ENCODE measurements around the gene USP30.

Gene USP30

DNA sequence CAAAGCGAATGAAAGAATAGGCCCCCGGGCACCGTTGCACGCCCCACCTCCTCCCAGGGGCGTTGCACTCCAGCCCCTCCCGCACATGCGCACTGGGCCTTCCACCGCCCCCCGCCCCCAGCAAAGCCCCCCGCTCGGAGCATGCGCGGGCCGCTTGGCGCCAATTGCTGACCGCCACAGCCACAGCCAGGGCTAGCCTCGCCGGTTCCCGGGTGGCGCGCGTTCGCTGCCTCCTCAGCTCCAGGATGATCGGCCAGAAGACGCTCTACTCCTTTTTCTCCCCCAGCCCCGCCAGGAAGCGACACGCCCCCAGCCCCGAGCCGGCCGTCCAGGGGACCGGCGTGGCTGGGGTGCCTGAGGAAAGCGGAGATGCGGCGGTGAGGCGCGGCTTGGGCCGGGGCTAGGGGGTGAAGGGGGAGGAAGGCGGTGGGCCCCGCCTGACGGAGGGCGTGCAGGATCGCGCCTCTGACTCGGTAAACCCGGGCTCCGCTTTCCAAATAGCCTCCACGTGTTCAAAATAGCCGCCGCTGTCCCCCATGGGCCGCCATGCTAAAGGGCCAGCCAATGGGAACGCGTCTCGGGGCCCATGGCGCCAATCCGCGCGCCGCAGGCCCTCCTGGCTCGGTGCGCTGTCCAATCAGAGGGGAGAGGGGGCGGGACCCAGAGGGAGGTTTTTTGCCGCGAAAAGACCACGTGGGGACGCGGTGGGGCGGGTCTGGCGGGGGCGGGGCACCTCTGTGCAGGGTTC, 45.2 kb downstream of the USP30 start, which contains the start of gene UNG:
Gene UNG (plus strand): TSS at position 163 of the 748 bp plus-strand sequence. CDS start 83 bp downstream, at position 246.
- DNase-seq (ENCODE audit: low read depth), result peak; percentile 96

DNA sequence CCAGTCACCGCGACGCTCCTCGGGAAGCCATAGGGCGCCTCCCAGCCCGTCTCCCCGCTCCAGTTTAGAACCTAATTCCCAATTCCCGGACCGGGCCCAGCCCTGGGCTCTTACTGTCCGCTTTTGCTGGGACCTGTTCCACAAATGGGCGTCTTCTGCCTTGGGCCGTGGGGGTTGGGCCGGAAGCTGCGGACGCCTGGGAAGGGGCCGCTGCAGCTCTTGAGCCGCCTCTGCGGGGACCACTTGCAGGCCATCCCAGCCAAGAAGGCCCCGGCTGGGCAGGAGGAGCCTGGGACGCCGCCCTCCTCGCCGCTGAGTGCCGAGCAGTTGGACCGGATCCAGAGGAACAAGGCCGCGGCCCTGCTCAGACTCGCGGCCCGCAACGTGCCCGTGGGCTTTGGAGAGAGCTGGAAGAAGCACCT, 45.8 kb downstream of the USP30 start:
- peak; percentile 12 for DNase-seq (ENCODE audit: low read depth)

DNA sequence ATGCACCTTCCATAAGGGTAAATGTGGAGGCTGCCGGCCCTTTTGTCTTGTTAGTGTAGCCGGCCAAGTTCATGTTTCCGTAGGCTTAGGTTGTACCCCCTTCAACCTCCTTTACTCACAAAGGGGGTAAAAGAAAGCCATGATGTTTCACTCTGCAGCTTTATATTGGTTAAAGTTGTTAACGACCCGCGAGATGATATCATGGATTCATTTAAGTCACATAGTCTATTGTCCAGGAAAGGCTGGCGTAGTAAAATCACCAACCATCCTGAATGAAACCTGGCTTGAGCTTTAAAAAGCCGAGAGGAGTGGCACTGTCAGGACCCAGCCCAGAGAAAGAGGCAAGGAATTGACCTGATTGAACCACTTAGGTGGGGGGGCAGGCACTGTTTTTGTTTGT, 46.3 kb downstream of the USP30 start:
- DNase-seq (ENCODE audit: low read depth), result no peak

DNA sequence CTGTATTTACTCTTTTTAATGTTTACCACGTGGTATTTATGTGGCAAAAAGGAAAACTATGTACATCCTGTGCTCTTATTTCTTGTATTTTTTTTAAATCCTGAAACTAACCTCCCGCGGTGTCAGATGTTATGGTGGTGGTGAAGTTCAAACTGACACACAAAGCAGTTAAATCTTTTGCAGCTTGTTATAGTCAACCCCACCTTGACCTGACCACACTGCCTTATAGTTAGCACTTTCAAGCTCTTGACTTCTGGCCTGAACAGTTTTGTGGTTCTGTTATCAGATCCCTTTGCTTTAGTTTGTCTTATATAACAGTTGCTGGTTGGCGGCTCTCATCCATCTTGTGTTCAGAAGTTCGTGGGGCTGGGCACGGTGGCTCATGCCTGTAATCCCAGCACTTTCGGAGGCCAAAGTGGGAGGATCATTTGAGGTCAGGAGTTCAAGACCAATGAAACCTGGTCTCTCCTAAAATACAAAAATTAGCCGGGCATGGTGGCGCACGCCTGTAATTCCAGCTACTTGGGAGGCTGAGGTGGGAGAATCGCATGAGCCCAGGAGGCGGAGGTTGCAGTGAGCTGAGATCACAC, 47.1 kb downstream of the USP30 start:
- DNase-seq (ENCODE audit: low read depth), result no peak

DNA sequence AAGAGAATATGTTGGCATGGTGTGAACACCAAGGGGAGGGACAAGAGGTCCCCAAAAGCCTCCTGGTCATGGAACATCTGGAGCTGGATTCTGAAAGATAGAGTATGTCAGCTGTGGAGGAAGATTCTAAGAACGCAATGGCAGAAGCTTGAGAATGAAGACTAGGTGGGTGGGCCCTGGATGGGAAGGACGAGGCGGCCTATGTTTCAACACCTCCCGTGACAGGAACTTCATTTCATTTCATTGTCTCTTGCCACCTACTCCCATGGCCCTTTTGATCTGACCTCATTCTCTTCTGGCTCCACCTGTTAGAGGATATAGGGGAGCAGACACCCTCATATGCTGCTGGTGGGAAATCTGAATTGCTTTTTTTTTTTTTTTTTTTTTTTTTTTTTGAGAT, 48.4 kb downstream of the USP30 start:
- no peak for DNase-seq (ENCODE audit: low read depth)

DNA sequence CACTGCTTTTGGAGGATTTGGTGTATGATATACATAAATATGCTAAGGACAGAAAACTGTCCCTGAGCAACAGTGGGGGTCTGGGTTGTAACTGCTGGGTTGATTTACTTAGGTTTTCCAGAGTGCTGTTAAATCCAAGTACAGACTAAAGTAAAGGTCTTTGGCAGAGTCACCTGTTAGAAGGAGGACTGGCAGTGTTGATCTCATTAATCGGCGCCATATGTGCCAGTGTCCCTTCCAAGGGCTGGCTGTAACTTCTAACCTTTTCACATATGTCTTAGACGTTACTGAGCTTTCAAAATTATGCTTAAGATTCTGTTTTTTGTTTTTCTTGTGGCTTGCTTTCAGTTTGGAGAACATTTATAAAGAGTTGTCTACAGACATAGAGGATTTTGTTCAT, 50.1 kb downstream of the USP30 start:
- no peak for DNase-seq (ENCODE audit: low read depth)

DNA sequence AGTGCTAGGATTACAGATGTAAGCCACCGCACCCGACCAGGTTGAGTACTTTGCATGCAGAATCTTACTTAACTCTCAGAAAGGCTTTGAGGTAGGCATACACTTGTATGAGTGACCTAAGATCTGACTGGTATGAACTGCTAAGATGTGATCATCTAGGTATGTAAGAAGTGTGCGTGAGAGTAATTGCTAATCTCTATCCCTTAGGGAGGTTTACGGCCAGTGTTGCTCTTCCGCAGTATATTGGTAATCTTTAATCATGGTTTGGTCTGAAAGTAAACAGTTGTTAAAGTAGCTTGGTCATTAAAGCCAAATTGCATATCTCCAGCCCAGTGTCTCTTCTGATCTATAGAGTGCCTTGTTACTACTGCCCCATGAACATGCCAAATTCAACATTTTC, 52.8 kb downstream of the USP30 start:
- DNase-seq (ENCODE audit: low read depth), result no peak

DNA sequence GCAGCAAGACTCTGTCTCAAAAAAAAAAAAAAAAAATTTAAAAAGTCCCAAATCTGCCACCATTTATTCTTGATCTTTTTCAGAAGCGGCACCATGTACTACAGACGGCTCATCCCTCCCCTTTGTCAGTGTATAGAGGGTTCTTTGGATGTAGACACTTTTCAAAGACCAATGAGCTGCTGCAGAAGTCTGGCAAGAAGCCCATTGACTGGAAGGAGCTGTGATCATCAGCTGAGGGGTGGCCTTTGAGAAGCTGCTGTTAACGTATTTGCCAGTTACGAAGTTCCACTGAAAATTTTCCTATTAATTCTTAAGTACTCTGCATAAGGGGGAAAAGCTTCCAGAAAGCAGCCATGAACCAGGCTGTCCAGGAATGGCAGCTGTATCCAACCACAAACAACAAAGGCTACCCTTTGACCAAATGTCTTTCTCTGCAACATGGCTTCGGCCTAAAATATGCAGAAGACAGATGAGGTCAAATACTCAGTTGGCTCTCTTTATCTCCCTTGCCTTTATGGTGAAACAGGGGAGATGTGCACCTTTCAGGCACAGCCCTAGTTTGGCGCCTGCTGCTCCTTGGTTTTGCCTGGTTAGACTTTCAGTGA, 57.5 kb downstream of the USP30 start:
- DNase-seq (ENCODE audit: low read depth), result no peak

DNA sequence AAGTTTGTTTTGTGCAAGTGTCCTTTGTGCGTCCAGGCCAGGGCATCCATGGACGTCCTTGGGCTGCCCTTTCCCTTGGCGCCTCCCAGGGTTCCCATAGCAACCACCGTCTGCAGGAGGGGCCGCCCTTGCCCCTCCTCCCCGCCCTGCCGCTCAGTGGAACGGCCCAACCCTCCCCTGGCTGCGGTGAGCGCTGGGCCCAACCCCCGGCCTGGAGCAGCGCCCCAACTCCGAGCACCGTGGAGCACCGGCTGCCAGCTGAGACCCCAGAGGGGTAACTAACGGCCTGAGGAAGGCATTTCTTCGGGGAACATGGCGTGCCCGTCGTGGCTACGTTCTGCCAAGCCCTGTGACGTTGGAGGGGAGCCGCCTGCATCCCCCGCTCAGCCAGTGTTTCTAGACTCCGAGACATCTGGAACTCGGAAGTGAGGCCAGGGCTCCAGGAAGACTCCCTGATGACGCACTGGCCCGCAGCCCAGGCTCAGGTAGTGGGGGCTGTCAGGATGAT, 58.7 kb downstream of the USP30 start:
- DNase-seq (ENCODE audit: low read depth), result peak; percentile 17

DNA sequence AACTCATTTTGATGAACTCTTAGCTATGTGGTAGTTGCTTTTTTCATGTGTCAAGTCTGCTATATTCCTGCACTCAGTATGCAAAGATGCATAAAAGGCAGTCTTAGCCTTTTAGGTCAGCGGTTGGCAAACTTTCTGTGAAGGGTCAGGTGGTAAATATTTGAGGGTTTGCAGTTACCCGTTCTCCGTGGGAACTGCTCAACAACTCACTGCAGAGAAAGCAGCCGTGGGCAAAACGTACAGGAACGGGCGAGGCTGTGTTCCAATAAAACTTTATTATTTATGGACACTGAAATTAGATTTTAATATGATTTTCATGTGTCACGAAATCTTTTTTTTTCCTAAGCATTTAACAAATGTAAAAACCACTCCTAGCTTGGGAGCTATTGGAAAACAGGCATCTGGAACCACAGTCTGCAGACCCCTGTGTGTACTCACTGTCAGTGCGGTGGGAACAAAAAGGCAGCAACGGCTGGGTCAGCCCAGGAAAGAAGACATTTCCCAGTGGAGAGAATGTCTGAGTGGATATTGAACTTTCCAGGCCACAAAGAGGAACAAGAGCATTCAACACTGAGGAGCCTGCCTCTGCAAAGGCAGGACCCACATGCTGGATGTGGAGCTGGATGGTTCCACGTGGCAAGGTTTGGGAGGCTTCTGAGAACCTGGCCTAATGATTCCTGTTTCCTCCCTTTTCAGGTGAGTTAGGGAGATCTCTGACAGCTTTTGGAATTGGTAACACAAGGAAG, 60.5 kb downstream of the USP30 start:
- no peak for DNase-seq (ENCODE audit: low read depth)

DNA sequence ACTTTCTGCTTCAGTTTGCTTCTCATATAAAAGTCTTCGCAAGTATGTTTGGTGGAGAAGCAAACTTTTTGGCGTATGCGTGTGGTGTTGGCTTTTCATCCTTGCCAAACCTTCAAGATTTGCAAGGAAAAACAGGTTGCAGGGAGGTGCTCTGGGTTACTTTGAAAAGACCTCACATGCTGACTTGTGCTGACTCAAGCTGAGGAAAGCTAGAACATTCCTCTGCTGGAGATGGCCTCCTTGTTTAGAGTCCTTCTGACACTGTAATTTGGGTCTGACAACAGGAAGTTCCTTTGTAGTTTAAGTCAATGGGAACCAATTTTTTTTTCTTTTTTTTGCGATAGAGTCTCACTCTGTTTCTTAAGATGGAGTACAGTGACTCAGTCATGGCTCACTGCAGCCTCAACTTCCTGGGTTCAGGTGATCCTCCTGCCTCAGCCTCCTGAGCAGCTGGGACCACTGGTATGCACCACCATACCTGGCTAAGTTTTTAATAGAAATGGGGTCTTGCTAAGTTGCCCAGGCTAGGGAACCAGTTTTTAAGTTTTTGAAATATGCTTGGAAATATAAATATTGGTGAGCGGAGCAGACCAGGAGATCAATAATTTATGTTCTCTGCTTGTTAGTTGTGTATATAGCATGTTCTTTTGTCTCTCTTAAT, 61.4 kb downstream of the USP30 start:
- DNase-seq (ENCODE audit: low read depth), result no peak

DNA sequence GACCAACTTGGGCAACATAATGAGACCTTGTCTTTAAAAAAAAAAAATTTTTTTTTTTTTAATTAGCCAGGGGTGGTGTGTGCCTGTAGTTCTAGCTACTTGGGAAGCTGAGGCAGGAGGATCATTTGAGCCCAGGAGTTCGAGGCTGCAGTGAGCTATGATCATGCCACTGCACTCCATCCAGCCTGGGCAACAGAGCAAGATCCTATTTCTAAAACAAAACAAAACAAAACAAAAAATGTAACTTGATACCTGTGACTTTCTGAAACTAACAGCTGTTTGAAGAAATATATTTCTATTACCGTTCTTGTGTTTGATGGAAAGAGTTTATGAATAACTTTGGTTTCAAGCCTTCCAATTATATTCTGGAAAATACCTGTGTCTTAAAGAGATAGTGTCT, 62.3 kb downstream of the USP30 start:
- DNase-seq (ENCODE audit: low read depth), result no peak

DNA sequence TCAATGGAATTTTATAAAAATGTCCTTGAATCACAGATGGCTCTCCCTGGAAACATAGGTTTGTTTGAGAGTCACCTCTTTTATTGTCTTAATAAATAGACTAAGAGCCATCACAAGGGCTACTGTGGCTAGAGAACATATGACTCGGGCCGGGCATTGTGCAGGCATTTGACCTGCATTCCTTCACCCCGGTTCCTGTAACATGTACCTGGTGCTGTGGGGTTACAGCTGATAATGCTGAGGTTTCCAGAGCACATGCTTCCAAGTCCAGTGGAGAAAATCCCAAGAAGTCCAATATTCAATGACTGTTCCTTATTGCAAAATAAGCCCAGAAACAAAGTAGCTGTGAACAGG, 63.0 kb downstream of the USP30 start:
- DNase-seq (ENCODE audit: low read depth), result no peak

DNA sequence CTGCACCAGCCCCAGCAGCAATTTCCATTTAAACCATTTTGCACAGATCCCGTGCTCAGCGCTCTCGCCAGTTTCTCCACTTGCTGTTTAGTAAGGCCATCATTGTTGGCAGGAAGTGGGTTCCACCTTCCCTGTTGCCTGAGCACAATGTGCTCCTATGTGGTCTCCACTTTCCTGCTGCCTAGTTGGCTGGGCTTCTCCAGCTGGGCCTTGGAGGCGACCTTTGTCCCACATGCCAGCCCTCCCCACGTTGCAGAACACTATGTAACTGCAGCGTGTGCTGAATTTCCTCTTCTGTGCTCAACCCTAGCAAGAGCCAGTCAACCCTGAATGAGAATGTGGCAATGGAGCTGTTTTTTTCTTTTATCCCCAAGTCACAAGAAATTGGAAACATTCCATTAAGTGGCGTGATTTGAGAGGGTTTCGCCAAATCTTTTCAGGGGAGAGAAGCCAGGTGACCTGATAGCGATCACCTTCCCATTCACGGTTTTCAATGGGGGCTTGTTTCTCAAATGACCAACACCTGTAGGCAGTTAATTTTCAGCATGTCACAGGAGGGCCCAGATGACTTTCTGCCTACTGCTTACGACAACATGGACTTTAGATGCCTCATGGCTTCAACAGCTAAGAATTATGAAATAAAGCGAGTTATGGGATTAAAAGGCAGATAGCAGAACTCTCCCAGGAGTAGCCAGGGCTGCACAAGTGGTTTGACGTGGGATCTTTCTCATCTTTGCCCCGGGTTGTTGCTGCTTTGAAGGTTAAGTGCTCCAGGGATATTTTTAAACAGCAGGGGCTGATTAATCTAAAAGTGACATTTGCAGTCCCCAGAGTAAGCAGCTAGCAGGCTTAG, 63.6 kb downstream of the USP30 start, which contains the start of gene ACACB:
Gene ACACB (plus strand): TSS at position 830 of the 853 bp plus-strand sequence. CDS start 22,819 bp downstream, outside the sequence.
- DNase-seq (ENCODE audit: low read depth), result no peak

DNA sequence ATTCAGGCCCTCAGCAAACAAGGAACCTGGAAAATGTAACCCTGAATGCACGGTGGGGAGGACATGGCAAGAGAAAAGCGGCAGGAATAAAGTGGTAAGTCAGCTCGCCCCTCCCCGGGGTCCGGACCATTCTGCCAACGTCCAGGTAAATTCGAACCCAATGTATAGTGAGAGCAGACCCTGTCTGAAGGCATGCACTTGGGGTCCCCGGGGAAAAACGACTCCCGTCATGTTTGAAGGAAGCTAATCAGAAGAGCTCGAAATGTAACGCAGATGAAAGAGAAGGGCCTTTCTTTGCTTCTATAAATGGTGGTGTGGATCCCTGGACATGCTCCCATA, 64.2 kb downstream of the USP30 start:
- DNase-seq (ENCODE audit: low read depth), result no peak

DNA sequence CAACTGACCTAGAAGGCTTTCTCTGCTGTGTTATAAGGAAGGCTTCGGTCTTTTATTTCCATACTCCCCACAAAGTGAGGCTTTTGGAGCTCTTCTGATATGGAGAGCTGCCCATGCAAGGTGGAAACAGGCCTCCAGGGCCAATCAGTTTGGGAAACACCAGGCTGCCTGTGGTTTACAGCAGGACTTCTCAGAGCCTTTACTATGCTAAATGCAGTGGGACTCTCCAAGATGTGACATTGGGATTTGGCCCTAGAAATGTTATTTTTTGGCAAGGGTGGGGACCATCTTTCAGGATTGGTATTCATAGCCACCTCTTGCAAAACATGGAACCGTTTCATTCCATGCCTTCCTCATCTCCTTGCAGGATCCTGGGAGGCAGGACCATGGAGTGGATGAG, 67.7 kb downstream of the USP30 start:
- no peak for DNase-seq (ENCODE audit: low read depth)

DNA sequence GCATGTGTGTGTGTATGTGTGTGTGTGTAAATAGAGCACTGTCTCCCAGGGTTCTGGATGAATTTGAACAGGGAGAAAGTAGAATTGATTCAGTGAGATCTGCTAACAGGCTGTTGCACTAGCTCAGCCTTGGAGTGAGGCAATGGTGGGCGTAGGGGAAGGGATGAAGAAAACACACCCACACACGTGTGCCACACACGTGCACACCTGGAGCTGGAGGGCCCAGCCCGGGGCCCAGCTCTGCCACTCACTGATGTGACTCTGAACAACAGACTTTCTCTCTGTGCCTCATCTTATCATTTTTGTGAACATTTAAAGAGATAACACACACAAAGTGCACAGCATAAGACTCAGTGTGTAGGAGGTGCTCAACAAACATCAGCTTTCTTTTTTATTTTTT, 68.2 kb downstream of the USP30 start:
- no peak for DNase-seq (ENCODE audit: low read depth)

DNA sequence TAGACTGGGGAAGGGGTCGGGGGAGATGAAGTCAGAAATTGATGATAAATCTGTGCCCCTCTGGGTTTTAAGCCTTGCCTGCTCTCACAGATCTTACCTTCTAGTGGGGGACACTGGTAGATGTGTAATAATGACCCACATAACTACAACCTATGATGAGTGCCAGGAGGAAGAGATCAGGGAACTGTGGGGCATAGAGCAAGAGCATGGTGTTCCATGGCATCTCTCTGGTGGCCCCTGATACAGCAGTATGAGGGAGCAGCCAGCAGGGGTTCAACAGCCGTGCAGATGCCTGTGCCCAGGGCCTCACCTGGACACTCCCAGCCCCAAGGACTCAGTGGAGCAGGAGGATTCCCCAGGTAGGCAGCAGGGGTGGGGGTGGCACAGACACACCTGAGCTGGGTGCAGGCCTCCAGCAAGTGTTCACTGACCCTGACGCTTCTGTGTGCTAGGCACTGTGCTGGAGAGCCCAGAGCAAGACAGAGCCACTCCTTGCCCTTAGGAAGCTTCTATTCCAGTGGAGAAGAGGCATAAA, 69.0 kb downstream of the USP30 start:
- DNase-seq (ENCODE audit: low read depth), result no peak

DNA sequence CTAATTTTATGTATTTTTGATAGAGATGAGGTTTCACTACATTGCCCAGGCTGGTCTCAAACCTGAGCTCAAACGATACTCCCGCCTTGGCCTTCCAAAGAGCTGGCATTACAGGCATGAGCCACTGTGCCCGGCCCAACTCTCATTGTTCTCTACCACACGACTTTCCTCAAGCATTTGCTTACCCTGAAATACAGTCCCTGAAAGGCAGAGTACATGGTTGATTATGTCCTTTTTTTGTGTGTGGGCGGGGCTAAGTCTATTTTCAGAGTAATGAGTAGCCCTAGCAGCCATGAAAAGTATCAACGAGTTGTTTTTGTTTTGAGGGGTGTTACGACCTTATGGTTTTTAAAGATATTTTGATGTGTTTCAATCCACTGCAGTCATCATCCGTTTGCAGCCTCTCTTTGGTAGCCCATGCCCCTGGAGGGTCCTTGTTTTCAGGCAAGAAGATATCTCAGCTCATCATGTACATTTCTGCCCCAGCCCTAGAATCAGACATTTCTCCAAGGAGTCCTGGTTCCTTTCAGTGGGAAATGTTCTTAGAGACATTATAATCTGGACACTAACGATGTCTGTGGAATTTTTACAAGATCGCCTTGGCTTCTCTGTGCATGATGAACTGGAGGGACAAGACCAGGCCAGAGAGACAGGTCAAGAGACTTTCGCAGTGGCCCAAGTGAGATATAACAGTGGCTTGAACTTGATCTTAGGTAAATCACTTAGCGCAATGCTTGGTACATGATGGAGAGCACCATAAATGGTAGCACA, 72.7 kb downstream of the USP30 start:
- DNase-seq (ENCODE audit: low read depth), result no peak

DNA sequence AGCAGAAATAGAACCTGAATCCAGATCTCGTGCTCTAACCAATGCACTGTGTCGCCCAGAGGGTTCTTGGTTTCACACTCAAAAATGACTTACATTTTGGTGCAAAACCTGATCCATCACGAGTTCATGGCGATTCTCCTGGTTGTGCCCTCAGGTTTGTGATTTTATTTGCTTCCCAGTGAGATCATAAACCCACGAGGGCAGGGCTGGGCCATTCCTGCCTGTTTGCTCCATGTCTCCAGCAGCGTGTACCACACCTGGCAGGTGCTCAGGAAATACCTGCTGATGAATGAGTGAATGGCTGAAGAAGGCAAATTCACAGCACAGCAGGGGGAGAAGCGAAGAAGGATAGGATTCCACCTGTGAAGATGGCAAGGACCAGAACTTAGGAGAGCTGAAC, 73.4 kb downstream of the USP30 start:
- no peak for DNase-seq (ENCODE audit: low read depth)
